GM19328 (cell line): ENCODE measurements around the gene RIN3.
"Not testable (repeated sequence)": the region's sequence is repeated elsewhere in the genome, so short reads cannot be mapped to it uniquely, and the experiment has no call there.

Source experiments
- ATAC-seq: cut with Tn5 transposase; IDR thresholded peaks from one replicate; pipeline ENCODE4 v1.9.1; 2021; ENCODE audit warnings: mild to moderate bottlenecking, moderate library complexity; ENCODE audit not compliant: unreplicated experiment

Gene RIN3

DNA sequence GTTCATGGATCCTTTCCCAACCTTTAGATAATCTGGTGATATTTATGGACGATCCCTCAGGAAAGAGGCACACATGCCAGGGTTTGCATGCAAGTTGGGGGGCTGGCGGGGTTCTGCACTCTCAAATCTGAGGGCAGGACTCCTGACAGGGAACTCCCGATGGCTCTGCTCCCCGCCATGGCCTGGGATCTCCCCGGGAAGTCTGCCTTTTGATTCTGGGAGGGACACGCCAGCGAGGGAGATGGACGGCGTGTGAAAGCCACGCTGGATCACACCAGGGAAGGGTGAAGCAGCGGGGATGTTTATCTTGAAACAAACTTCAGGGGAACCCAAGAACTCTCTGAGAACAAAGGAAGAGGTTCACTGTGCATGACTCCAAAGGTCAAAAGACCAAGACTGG is 191.2 kb downstream of the RIN3 start:
- ATAC-seq: no peak

DNA sequence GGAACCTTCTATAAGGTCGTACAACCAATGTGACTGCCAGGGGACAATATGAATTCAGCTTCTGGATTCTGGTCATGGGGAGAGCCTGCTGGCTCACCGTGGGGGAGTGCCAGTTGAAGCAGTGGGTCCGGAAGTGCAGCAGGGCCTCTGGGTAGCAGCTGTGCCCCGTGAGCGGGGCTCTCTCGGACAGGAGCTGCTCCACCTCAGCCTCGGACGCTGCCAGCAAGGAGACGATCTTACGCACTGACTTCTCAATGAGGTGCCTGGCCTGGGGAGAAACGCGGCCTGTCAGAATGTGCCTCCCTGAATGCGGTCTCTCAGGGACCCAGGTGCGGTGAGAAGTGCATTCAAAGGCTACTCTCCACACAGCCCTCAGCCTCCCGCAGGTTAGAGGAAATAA is 192.8 kb downstream of the RIN3 start:
- no peak for ATAC-seq

DNA sequence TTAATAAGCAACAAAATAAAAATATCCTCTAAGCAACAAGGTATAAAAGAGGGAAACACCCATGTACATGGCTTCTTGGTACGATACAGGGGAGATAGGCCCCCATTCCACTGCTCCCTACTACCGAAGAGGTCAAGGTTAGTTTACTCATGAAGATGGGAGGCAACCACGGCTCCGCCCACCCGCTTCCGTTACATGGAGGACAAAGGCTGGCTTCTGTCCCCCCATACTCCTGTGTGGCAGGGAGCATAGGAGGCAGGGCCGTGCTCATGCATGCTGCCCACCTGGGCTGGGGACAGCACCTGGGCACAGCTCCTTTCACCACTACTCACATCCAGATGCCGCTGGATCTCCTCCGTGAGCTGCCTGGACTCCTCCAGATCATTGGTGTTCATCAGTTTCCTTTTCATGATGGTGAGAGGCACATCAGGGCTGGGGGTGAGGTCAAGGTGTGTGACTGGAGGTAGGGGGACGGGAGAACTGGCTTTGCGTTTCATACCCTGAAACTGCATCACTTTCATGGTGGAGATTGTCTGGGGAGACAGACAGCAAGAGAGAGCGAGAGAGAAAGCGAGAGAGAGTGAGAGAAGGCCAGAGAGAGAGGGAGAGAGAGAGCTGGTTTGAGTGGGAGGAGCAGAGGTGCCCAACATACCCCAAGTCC is 195.9 kb downstream of the RIN3 start:
- no peak for ATAC-seq

DNA sequence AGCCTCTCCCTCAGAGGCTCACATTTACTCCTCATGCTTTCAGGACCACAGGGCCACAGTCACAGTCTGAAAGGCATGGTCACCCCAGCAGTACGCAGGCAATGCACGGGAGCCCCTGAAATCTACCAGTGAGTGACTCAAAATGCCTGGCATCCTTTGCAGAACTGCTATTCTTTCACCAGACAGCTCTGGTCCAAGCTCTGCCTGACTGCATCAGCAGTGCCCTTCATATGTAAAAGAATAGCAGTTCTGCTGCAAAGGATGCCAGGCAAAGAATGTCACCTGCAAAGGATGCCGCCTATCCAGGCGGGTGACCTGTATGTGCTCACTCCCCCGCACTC is 196.4 kb downstream of the RIN3 start:
- no peak for ATAC-seq

DNA sequence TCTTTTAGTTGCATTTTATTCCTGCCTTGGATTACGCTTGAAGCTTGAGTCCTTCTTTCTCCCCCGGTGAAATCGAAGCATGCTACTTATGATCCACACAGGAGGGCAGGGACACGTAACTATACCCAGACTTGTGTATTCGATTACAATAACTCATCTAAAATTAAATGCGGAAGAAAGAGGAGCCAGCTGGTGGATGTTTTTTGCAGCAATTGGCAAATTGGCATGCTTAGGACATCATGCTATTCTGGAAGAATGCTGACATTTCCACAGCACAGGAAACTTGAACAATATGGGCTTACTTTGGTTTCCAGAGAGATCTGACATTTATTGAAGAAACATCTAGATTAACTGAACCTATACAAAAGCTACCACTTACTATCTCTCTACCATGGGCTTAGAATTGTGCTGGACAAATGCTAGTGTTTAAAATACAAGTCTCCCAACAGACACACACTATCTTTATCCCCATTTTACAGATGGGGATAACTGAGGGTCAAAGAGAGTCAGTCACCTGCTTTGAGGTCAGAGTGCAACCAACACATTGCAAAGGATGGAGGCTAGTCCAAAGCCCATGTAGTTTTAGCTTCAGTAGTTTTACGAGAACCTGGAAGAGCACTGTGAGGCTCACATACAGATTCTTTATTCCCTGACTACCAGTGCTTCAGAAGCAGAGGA is 198.5 kb downstream of the RIN3 start:
- ATAC-seq: no peak

DNA sequence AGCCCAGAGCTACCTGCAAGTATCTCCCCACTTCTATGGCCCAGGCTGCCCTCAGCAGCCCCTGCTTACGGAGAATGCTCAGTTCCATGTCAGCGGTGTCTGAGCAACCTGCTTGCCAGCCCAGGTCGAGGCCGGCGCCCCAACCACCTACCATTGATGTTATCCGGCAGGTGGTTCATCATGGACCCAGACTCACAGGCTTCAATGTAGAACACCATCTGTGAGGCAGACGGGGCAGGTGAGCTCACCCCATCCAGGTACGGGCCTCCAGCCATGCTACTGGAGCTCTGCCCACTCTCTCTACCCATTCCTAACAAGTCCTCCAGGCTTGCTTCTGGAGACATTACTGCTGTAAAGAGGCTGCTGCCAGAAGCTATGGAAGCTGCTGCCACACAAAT is 199.1 kb downstream of the RIN3 start:
- no peak for ATAC-seq

DNA sequence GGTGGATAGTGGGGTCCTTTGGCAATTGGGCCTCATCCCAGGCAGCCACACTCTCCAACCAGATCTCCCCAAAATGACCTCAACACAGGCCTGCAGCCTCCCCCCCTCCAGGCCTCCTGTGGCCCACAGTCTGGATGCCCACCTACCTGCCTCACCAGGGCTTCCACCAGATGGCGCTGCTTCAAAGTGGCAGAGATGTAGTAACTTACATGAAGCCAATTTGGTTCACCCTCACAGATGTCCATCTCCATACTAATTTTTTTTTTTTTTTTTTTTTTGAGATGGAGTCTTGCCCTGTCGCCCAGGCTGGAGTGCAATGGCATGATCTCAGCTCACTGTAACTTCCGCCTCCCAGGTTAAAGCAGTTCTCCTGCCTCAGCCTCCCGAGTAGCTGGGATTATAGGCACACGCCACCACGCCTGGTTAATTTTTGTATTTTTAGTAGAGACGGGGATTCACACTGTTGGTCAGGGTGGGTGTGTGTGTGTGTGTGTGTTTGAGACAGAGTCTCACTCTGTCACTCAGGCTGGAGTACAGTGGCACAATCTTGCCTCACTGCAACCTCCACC is 201.2 kb downstream of the RIN3 start:
- ATAC-seq: not testable (repeated sequence)

DNA sequence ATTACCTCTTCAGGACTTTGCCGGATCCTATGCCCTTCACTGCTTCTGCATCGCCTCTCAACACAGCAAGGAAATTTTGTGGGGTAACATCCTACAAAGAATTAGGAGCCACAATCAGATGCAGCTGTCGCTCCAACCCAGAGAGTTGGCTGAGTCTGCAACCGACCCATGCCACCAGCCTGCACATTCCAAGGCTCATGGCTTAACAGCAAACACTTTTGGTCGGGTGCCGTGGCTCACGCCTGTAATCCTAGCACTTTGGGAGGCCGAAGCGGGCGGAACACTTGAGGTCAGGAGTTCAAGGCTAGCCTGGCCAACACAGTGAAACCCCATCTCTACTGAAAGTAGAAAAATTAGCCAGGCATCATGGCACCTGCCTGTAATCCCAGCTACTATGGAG is 202.6 kb downstream of the RIN3 start:
- ATAC-seq: no peak

DNA sequence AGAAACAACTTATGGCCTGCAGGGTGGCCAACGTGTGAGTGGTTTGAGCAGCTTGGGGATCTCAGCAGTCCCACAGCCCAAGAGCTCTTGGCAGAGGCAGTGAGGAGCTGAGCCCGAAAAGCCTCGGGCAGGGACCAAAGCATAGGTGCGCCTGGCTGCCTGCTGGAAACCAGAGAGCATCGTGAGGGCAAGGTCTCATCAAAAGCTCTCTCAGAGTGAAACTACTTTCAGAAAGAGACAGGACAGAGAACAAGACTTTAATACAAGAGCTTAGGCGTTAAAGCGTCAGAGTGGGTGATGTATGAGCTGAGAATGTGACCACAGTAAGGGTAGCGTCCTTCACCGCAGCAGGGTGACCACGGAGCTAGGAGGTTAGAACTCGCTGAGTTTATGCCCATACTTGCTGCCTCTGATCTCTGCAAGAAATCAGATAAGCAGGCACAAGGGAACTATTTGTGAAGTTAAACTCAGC is 204.0 kb downstream of the RIN3 start:
- ATAC-seq: no peak

DNA sequence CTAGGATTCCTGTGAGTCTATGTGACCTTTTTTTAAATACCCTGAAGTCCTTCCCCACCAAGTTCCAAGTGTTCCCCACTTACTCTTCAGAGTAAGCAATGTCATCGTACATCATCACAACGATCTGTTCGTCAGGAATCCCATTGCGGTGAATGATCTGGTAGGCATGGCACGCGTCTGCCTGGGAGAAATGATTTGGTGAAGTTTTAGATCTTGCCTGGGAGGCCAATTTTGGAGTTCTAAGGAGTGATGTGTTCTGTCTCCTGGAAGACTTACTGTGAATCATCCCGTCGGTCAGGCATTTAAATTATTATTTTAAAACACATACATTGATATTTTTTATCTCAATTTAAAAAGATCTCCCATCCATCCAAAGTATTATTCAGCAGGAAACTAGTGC is 205.1 kb downstream of the RIN3 start:
- ATAC-seq: no peak

DNA sequence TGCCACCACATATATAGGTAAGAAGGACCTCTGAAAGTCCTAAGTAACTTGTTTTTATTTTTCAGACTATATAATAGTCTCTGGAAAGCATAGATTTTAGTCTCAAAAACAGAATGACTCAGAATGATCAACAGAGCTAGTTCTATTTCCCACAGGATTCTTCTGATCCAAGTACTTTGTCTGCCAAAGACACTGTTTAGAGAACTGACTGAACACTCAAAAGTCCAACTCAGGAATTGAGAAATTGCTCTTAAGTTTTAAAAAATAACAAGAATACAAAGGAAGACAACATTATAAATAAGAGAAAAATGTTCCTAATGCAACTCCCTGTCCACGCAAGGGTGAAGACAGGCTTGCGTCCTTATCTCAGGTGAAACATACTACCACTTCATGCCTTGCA is 205.8 kb downstream of the RIN3 start:
- ATAC-seq: no peak

DNA sequence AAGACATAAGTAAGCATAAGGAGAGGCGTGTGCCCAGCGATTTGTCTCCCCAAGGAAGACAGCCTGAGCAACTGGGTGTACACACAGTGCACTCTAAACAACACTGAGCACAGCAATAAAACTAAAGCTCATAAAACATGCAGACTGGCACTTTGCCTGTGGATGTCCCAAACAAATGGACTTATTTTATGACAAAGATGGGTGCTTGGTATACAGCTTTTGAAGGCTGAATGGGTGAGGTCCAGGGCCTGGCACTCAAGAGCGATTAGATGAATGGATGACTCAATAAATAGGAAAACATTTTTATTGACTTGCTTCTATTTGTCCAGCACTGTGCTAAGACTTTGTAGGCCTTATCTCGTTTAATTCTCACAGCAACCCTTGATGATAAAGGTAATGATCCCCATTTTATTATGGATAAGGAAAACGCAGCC is 206.3 kb downstream of the RIN3 start:
- ATAC-seq: no peak

DNA sequence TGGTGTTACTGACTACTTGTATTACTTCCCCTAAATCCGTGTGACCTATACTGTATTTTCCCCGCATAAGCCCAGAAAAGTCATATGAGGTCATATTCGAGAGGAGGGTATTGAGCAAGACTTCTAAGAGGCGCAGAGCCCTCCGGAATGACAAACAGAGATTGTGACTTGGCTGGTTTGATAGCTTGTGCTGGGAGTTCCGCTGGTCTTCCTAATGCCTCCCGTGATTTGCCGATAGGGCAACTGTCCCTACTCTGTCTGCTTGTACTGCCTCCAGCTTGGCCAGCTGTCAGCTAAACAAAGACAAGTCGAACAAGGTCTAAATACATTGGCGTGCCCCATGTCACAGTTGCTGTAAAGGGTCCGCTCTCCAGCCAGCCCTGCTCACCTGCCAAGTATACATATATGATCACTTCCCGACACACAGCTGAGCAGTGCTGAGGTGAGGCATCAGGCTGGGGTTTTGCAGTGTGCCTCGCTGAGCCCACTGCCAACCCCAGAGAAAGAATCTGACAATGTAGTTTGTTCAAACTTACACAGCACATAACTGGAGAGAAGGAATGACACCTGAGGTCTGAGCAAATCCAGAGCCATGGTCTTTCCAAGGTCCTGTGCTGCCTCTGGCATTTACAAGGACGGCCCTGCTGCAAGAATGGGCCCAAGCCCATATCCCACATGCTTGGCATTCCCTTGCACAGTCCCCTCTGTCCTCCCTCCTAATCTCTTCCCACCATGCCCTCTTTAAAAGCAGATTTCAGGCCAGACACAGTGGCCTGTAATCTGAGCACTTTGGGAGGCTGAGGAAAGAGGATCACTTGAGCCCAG is 211.1 kb downstream of the RIN3 start:
- ATAC-seq: no peak

DNA sequence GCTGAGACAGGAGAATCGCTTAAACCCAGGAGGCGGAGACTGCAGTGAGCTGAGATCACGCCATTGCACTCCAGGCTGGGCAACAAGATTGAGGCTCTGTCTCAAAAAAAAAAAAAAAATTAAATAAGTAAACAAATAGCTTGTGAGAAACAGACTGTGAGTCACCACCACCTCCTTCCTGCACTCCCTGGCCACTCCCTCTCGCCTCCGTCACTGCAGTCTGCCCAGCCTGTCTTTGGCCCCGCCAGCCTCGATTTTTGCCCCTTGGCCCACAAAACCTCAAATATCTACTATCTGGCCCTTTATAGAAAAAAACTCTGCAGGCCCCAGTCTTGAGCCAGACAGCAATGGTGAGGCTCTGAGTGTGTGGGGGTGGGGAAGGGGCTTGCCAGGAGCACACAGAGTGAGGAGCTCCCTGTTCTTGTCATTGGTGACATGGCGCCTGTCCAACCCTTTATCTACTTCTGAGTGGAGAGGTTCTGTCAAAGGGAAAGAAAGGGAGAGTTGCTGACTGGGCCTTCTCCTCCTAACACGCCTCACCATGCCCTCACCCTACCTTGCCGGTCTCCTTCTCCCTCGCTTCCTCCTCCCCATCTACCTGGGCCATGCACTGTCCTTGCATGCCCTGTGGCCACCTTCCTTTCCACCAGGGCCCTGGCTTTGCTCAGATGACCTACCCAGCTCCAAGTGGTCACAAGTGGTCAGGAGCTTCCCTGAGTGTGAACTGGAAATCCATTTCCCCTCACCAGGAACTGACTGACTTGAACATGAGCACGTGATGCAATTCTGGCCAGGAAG is 212.8 kb downstream of the RIN3 start:
- ATAC-seq: no peak

DNA sequence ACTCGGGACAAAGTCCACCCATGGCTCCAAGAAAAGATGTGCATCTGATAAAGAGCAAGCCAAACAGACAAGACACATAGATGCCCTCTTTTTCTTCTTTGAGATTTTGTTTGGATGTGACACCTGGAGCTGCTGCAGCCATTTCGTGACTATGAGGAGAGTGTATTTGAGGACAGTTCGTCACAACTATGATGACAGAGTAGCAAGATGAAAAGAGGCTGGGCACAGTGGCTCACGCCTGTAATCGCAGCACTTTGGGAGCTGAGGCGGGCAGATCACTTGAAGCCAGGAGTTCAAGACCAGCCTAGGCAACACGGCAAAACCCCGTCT is 213.3 kb downstream of the RIN3 start:
- no peak for ATAC-seq

DNA sequence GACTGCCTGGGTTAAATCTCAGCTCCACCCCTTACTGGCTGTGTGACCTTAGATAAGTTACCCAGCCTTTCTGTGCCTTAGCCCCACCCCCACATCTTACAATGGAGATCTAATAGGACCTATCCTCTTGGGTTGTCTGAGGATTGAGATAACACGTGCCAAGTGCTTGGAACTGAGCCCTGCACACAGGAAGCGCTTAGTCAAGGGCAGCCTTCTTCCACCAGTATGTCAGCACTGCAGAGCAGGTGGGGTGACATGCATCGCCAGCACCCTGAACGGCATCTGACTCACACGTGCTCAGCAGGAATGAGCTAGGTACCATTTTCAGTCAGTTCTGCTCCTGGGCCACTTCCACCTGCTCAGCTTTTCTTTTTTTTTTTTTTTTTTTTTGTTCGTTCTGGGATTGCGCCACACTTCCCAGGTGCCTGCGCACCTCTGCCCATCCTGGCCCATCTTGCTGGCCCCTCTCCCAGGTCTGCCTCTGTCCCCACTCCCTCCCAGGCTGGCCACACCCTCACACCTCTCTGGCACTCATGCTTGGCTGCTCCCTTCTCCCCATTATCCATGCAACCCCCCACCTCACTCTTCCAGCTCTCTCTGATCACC is 215.3 kb downstream of the RIN3 start:
- ATAC-seq: no peak

DNA sequence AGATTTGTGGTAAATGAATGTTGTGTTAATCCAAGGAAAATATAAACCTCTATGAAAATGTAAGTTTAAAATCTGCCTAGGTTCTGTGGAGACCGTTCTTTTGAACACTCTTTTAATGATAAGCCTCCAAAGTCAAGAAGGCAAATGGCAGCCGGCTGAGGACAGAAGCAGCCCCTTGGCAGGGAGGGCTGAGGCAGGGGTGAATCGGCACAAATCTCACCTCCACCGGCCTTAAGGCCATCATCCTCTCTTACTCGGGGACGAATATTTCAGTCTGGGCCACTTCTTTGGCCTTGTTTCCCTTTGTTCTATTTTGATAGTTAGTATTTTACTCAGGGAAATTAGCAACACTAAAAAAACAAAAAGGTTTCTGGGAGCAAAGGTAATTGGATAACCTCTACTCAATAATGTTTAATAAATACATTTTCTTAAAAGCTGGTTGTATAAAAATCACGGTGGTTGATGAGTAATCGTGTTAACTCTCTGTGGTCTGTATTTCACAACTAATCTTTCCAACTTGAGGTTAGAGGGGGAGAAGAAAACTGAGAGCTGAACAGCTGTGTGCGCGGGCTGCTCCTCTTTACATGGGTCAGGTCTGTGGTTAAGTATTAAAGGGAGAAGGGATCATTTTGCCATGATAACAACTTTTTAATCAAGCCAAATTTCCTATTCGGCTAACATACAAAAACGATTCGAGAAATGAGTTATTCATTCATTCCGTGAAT is 216.2 kb downstream of the RIN3 start:
- ATAC-seq: no peak

DNA sequence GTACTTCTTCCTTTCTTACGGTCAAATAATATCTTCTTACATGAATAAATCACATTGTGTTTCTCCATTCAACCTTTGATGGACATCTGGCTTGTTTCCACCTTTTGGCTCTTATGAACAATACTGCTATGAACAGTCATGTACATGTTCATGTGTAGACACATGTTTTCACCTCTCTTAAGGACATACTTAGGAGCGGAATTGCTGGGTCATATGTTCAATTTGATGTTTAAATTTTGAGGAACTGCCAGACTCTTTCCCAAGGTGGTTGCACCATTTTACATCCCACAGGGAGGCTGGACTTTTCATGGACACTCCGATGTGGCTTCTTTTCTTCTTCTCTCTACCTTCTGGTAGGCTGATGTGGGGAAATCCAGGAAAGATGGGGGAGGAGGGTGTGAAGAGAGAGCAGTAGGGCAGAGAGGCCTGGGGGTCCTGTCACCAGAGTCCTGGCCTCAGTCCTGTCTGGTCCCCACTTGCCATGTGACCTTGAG is 218.1 kb downstream of the RIN3 start:
- ATAC-seq: no peak

DNA sequence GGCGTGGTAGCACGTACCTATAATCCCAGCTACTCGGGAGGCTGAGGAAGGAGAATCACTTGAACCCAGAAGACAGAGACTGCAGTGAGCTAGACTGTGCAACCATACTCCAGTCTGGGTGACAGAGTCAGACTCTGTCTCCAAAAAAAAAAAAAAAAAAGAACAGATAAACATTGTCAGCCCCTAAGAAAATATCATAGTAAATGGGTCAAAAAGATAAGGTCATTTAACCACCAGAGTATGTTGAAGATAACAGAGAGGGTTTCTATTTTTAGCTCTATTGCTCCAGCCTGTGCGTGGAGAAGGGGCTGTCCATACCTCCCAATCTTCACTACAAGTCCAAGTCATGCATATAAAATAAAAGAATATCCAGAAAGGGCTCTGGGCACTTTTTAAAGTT is 219.4 kb downstream of the RIN3 start:
- ATAC-seq: no peak

DNA sequence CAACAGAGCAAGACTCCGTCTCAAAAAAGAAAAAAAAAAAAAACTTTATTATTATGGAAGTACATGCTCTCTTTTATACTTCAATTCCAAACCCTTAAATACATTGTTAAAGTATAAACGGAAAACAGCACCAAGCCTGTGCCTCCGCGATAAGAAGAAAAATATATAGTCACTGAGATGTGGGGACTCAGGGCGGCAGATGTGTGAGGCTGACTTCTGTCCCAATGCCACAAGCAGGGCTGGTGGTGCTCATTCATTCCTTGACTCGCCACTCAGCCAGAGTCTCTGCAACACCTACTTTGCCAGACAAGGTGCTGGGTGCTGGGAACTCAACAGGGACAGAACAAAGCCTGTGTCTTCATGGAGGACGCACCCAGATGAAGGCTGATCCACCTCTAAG is 221.0 kb downstream of the RIN3 start:
- no peak for ATAC-seq
